HCT116 (cell line): ENCODE measurements around the gene TCP10L.

Experiments used
- CEBPB ChIP-seq: IDR thresholded peaks from 2 replicates; pipeline ENCODE4 v1.6.1; 2012; ENCODE audit warnings: low read depth
- EGR1 ChIP-seq: IDR thresholded peaks from 2 replicates; pipeline ENCODE4 v1.6.1; 2012; ENCODE audit warnings: low read depth
- EZH2 ChIP-seq: fragments of 200-600 bp; sonication (generic); IDR thresholded peaks from 2 replicates; pipeline ENCODE4 v1.6.1; 2017; ENCODE audit warnings: antibody characterized with exemption, mixed run types
- EZH2phosphoT487 ChIP-seq: fragments of 200-600 bp; IDR thresholded peaks from 2 replicates; pipeline ENCODE4 v1.6.1; 2018; ENCODE audit warnings: antibody characterized with exemption, borderline replicate concordance
- POLR2A ChIP-seq: IDR thresholded peaks from 2 replicates; pipeline ENCODE4 v1.7.0; 2011; ENCODE audit warnings: borderline replicate concordance; ENCODE audit not compliant: insufficient read depth, insufficient read length; ENCODE audit errors: extremely low read depth
- POLR2AphosphoS5 ChIP-seq: IDR thresholded peaks from 2 replicates; pipeline ENCODE4 v1.6.1; 2011; ENCODE audit warnings: mild to moderate bottlenecking, low read depth, low read length, moderate library complexity
- YY1 ChIP-seq: IDR thresholded peaks from 2 replicates; pipeline ENCODE4 v1.6.1; 2011; ENCODE audit warnings: low read length, low read depth, moderate library complexity, mild to moderate bottlenecking; ENCODE audit not compliant: insufficient replicate concordance; ENCODE audit errors: extremely low read depth
- TF ChIP-seq, protein P1 (sequence below), 3 experiments: fragments of 200-600 bp in 1 of 3; sonication (generic) in 1 of 3; IDR thresholded peaks in 2 of 3; conservative IDR thresholded peaks in 1 of 3; 2 replicates each; pipeline ENCODE4 v1.5.1; 2012 to 2017; ENCODE audit warnings: low read depth in 2 of 3, low read length in 2 of 3, antibody characterized with exemption in 1 of 3, borderline replicate concordance in 1 of 3, control low read depth in 1 of 3, mild to moderate bottlenecking in 1 of 3, mixed read lengths in 1 of 3, mixed run types in 1 of 3, moderate library complexity in 1 of 3; ENCODE audit not compliant: insufficient read depth in 1 of 3
- TF ChIP-seq, protein P2 (sequence below): IDR thresholded peaks from 2 replicates; pipeline ENCODE4 v1.6.1; 2012

DNA sequence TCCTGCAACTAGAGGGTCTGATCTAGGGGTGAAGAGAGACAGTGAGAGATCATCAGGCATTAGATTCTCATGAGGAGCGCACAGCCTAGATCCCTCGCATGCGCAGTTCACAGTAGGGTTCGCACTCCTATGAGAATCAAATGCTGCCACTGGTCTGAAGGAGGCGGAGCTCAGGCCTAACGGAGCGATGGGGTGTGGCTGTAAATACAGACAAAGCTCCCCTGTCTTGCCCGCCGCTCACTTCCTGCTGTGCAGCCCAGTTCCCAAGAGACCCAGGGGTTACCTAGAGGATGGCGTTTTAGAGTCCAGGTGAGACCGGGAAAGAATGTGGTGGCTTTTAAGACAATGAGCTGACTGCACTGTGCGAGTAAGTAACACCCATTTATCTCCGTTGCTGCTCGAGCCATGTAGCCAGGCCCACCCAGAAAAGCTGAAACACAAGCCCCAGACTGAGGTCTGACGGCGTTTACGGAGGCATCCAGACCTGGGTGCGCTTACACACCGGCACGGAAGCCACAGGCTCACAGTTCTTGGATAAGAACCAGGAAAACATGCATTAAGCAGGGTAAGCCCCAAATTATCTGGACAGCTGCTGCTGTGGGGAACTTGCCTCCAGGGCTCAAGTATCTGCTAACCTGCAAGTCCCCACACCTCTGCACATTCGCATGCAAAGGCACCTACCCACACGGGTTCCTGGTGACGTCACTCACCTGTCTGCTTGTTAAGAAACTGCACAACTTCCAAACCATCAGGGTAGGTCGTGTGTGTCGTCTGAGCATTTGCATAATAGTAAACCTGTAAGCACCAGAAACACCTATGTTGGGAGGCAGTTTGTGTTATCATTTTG lies 12.5 kb downstream of the TCP10L start:
- TF ChIP-seq, protein P1, sequence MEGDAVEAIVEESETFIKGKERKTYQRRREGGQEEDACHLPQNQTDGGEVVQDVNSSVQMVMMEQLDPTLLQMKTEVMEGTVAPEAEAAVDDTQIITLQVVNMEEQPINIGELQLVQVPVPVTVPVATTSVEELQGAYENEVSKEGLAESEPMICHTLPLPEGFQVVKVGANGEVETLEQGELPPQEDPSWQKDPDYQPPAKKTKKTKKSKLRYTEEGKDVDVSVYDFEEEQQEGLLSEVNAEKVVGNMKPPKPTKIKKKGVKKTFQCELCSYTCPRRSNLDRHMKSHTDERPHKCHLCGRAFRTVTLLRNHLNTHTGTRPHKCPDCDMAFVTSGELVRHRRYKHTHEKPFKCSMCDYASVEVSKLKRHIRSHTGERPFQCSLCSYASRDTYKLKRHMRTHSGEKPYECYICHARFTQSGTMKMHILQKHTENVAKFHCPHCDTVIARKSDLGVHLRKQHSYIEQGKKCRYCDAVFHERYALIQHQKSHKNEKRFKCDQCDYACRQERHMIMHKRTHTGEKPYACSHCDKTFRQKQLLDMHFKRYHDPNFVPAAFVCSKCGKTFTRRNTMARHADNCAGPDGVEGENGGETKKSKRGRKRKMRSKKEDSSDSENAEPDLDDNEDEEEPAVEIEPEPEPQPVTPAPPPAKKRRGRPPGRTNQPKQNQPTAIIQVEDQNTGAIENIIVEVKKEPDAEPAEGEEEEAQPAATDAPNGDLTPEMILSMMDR (IDR thresholded peaks at IDR 0.05 in 2 of 3, conservative IDR thresholded peaks at IDR 0.05 in 1 of 3; ENCODE audit: borderline replicate concordance in 1 of 3, insufficient read depth in 1 of 3, low read depth in 2 of 3, low read length in 2 of 3), result no peak
- no peak for TF ChIP-seq EZH2phosphoT487
- no peak for TF ChIP-seq YY1
- TF ChIP-seq, protein P2, sequence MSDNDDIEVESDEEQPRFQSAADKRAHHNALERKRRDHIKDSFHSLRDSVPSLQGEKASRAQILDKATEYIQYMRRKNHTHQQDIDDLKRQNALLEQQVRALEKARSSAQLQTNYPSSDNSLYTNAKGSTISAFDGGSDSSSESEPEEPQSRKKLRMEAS, result no peak
- TF ChIP-seq EGR1, result no peak
- TF ChIP-seq EZH2, result no peak
- TF ChIP-seq POLR2AphosphoS5, result no peak
- TF ChIP-seq POLR2A, result no peak
- no peak for TF ChIP-seq CEBPB
